ENCODE measurements around the gene LIN28B. TPM values are rescaled to one million over a fixed set of nuclear protein-coding genes. Genes with fewer than 3 reads are reported as not detected.

The LIN28B gene
- total and polyA plus RNA-seq, 2 experiments from 2014 or later: 35.3 to 96.4 TPM

DNA sequence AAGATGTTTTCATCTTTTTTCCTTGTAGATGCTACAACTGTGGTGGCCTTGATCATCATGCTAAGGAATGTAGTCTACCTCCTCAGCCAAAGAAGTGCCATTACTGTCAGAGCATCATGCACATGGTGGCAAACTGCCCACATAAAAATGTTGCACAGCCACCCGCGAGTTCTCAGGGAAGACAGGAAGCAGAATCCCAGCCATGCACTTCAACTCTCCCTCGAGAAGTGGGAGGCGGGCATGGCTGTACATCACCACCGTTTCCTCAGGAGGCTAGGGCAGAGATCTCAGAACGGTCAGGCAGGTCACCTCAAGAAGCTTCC is 121.4 kb downstream of the LIN28B start:
- H3F3A ChIP-seq (replicated peaks; ENCODE audit: low read depth): no peaks in the 10 kb centered on the region
- H3K27ac ChIP-seq (ENCODE audit: low read depth): no peak overlapping the region
- Mint-ChIP-seq H3K4me1 (no peaks in the 10 kb centered on the region), H3K36me3 (ENCODE audit: low read depth) (peaks cover 15% of the 10 kb centered on the region), H3K9me3 (no peaks in the 10 kb centered on the region), H3K27me3 (ENCODE audit: insufficient read depth, low read depth, poor library complexity) (peaks cover 5% of the 10 kb centered on the region), H3K27ac (no peak overlapping the region; the same call in 1 of the 2 replicates), H3K4me3 (no peak overlapping the region)
- H2AFZ ChIP-seq: no peak overlapping the region
- H3K27me3 ChIP-seq (ENCODE audit: insufficient read depth): no peaks in the 10 kb centered on the region
- peaks cover 13% of the 10 kb centered on the region; the same call in 1 of the 2 replicates for H3K79me2 ChIP-seq (replicated peaks; ENCODE audit: insufficient read depth)
- peaks cover 5% of the 10 kb centered on the region; the same call in 1 of the 2 replicates for H3K36me3 ChIP-seq (ENCODE audit: insufficient read depth)
- no peaks in the 10 kb centered on the region for H3K9me2 ChIP-seq (ENCODE audit: insufficient read depth)
- no peak overlapping the region for H3K4me3 ChIP-seq
- no peak for DNase-seq (ENCODE audit: low spot score)
- no peaks in the 10 kb centered on the region for H3K4me1 ChIP-seq (ENCODE audit: insufficient read depth)
- ATAC-seq: no peak
- no peaks in the 10 kb centered on the region; the same call in 1 of the 2 replicates for H4K20me1 ChIP-seq (replicated peaks; ENCODE audit: insufficient read depth)
- H3K4me2 ChIP-seq: no peak overlapping the region
- TF ChIP-seq POLR2AphosphoS5 (IDR thresholded peaks at IDR 0.05; ENCODE audit: low read depth) (no peak), JUNB (IDR thresholded peaks at IDR 0.05; ENCODE audit: unreplicated experiment) (no peak), STAT1 (IDR thresholded peaks at IDR 0.05; ENCODE audit: unreplicated experiment) (no peak), ZNF114 (CRISPR knock-in tag; IDR thresholded peaks at IDR 0.05) (no peak), ZNF331 (CRISPR knock-in tag; IDR thresholded peaks at IDR 0.05; ENCODE audit: low read depth) (no peak), EZH2 (IDR thresholded peaks at IDR 0.05; ENCODE audit: low read depth, unreplicated experiment) (no peak), CREB1 (CRISPR knock-in tag; IDR thresholded peaks at IDR 0.05; ENCODE audit: low read depth) (no peak), NANOG (IDR thresholded peaks at IDR 0.05; ENCODE audit: borderline replicate concordance) (no peak), EZH2phosphoT487 (IDR thresholded peaks at IDR 0.05; ENCODE audit: unreplicated experiment) (no peak)
- TF ChIP-seq, protein P1, sequence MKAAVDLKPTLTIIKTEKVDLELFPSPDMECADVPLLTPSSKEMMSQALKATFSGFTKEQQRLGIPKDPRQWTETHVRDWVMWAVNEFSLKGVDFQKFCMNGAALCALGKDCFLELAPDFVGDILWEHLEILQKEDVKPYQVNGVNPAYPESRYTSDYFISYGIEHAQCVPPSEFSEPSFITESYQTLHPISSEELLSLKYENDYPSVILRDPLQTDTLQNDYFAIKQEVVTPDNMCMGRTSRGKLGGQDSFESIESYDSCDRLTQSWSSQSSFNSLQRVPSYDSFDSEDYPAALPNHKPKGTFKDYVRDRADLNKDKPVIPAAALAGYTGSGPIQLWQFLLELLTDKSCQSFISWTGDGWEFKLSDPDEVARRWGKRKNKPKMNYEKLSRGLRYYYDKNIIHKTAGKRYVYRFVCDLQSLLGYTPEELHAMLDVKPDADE (IDR thresholded peaks at IDR 0.05): no peak
- TF ChIP-seq, protein P2, sequence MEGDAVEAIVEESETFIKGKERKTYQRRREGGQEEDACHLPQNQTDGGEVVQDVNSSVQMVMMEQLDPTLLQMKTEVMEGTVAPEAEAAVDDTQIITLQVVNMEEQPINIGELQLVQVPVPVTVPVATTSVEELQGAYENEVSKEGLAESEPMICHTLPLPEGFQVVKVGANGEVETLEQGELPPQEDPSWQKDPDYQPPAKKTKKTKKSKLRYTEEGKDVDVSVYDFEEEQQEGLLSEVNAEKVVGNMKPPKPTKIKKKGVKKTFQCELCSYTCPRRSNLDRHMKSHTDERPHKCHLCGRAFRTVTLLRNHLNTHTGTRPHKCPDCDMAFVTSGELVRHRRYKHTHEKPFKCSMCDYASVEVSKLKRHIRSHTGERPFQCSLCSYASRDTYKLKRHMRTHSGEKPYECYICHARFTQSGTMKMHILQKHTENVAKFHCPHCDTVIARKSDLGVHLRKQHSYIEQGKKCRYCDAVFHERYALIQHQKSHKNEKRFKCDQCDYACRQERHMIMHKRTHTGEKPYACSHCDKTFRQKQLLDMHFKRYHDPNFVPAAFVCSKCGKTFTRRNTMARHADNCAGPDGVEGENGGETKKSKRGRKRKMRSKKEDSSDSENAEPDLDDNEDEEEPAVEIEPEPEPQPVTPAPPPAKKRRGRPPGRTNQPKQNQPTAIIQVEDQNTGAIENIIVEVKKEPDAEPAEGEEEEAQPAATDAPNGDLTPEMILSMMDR (conservative IDR thresholded peaks at IDR 0.05; ENCODE audit: low read depth in 2 of 2): no peak
- TF ChIP-seq, protein P3, sequence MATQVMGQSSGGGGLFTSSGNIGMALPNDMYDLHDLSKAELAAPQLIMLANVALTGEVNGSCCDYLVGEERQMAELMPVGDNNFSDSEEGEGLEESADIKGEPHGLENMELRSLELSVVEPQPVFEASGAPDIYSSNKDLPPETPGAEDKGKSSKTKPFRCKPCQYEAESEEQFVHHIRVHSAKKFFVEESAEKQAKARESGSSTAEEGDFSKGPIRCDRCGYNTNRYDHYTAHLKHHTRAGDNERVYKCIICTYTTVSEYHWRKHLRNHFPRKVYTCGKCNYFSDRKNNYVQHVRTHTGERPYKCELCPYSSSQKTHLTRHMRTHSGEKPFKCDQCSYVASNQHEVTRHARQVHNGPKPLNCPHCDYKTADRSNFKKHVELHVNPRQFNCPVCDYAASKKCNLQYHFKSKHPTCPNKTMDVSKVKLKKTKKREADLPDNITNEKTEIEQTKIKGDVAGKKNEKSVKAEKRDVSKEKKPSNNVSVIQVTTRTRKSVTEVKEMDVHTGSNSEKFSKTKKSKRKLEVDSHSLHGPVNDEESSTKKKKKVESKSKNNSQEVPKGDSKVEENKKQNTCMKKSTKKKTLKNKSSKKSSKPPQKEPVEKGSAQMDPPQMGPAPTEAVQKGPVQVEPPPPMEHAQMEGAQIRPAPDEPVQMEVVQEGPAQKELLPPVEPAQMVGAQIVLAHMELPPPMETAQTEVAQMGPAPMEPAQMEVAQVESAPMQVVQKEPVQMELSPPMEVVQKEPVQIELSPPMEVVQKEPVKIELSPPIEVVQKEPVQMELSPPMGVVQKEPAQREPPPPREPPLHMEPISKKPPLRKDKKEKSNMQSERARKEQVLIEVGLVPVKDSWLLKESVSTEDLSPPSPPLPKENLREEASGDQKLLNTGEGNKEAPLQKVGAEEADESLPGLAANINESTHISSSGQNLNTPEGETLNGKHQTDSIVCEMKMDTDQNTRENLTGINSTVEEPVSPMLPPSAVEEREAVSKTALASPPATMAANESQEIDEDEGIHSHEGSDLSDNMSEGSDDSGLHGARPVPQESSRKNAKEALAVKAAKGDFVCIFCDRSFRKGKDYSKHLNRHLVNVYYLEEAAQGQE (IDR thresholded peaks at IDR 0.05; ENCODE audit: unreplicated experiment): no peak
- TF ChIP-seq, protein P4, sequence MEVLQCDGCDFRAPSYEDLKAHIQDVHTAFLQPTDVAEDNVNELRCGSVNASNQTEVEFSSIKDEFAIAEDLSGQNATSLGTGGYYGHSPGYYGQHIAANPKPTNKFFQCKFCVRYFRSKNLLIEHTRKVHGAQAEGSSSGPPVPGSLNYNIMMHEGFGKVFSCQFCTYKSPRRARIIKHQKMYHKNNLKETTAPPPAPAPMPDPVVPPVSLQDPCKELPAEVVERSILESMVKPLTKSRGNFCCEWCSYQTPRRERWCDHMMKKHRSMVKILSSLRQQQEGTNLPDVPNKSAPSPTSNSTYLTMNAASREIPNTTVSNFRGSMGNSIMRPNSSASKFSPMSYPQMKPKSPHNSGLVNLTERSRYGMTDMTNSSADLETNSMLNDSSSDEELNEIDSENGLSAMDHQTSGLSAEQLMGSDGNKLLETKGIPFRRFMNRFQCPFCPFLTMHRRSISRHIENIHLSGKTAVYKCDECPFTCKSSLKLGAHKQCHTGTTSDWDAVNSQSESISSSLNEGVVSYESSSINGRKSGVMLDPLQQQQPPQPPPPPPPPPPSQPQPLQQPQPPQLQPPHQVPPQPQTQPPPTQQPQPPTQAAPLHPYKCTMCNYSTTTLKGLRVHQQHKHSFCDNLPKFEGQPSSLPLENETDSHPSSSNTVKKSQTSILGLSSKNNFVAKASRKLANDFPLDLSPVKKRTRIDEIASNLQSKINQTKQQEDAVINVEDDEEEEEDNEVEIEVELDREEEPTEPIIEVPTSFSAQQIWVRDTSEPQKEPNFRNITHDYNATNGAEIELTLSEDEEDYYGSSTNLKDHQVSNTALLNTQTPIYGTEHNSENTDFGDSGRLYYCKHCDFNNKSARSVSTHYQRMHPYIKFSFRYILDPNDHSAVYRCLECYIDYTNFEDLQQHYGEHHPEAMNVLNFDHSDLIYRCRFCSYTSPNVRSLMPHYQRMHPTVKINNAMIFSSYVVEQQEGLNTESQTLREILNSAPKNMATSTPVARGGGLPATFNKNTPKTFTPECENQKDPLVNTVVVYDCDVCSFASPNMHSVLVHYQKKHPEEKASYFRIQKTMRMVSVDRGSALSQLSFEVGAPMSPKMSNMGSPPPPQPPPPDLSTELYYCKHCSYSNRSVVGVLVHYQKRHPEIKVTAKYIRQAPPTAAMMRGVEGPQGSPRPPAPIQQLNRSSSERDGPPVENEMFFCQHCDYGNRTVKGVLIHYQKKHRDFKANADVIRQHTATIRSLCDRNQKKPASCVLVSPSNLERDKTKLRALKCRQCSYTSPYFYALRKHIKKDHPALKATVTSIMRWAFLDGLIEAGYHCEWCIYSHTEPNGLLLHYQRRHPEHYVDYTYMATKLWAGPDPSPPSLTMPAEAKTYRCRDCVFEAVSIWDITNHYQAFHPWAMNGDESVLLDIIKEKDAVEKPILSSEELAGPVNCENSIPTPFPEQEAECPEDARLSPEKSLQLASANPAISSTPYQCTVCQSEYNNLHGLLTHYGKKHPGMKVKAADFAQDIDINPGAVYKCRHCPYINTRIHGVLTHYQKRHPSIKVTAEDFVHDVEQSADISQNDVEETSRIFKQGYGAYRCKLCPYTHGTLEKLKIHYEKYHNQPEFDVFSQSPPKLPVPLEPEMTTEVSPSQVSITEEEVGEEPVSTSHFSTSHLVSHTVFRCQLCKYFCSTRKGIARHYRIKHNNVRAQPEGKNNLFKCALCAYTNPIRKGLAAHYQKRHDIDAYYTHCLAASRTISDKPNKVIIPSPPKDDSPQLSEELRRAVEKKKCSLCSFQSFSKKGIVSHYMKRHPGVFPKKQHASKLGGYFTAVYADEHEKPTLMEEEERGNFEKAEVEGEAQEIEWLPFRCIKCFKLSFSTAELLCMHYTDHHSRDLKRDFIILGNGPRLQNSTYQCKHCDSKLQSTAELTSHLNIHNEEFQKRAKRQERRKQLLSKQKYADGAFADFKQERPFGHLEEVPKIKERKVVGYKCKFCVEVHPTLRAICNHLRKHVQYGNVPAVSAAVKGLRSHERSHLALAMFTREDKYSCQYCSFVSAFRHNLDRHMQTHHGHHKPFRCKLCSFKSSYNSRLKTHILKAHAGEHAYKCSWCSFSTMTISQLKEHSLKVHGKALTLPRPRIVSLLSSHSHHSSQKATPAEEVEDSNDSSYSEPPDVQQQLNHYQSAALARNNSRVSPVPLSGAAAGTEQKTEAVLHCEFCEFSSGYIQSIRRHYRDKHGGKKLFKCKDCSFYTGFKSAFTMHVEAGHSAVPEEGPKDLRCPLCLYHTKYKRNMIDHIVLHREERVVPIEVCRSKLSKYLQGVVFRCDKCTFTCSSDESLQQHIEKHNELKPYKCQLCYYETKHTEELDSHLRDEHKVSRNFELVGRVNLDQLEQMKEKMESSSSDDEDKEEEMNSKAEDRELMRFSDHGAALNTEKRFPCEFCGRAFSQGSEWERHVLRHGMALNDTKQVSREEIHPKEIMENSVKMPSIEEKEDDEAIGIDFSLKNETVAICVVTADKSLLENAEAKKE (CRISPR knock-in tag; IDR thresholded peaks at IDR 0.05): no peak
